Panc1 (cell line): ENCODE measurements around the gene SLC9A9. TPM values are rescaled to one million over a fixed set of nuclear protein-coding genes. Genes with fewer than 3 reads are reported as not detected.

Source experiments
- ATAC-seq: fragments of 200-7000 bp; cut with Tn5 transposase; 2 replicates; pipeline ENCODE4 v1.9.1; 2020; ENCODE audit warnings: mild to moderate bottlenecking, moderate library complexity
- BruUV-seq: library from RNA; stranded (reverse); fragments of 400-500 nt; replicated peaks from 2 replicates; lab custom pipeline; 2021; lab: Mats Ljungman, UMichigan
- CTCF ChIA-PET: fragments of 300-600 bp; sonication (Branson Sonifier 250); formaldehyde crosslinking; loops from one replicate; lab custom pipeline; 2022; ENCODE audit warnings: antibody characterized with exemption; lab: Charles Lee
- POLR2A ChIA-PET: fragments of 300-600 bp; sonication (Branson Sonifier 250); formaldehyde crosslinking; loops from one replicate; lab custom pipeline; 2022; ENCODE audit warnings: antibody characterized with exemption; lab: Charles Lee
- DNase-seq: peaks from one replicate; pipeline ENCODE4 v3.0.0-alpha.2; 2010; ENCODE audit warnings: low read depth, low spot score
- H3K27ac ChIP-seq: 2 replicates; pipeline ENCODE4 v1.5.1; 2011; ENCODE audit warnings: mild to moderate bottlenecking, low read length, inconsistent platforms
- H3K27me3 ChIP-seq: fragments of 200-500 bp; sonication (Bioruptor generic); 2 replicates; pipeline ENCODE4 v1.6.0; 2014; ENCODE audit warnings: low read length, inconsistent platforms; ENCODE audit not compliant: control insufficient read depth, insufficient read depth
- H3K36me3 ChIP-seq: fragments of 200-500 bp; sonication (Bioruptor generic); 2 replicates; pipeline ENCODE4 v1.5.1; 2014; ENCODE audit warnings: inconsistent platforms, mild to moderate bottlenecking, low read length, moderate library complexity; ENCODE audit not compliant: control insufficient read depth, insufficient read depth
- H3K4me1 ChIP-seq: 2 replicates; pipeline ENCODE4 v1.5.1; 2011; ENCODE audit warnings: inconsistent platforms, mild to moderate bottlenecking, low read length, moderate library complexity; ENCODE audit not compliant: control insufficient read depth, insufficient read depth
- H3K4me3 ChIP-seq, 2 experiments: 2 replicates each; pipeline ENCODE4 v1.5.1; 2011 to 2012; ENCODE audit warnings: low read depth in 2 of 2, low read length in 2 of 2, mild to moderate bottlenecking in 2 of 2, inconsistent platforms in 1 of 2, moderate library complexity in 1 of 2
- H3K9me3 ChIP-seq: fragments of 200-500 bp; sonication (Bioruptor generic); 2 replicates; pipeline ENCODE4 v1.5.1; 2014; ENCODE audit warnings: low read depth, mild to moderate bottlenecking, inconsistent platforms, low read length, moderate library complexity; ENCODE audit not compliant: control insufficient read depth, insufficient read depth
- CTCF ChIP-seq: fragments of 450-650 bp; IDR thresholded peaks from 2 replicates; pipeline ENCODE4 v1.5.1; 2017; ENCODE audit warnings: mild to moderate bottlenecking
- POLR2AphosphoS5 ChIP-seq: IDR thresholded peaks from 2 replicates; pipeline ENCODE4 v1.6.1; 2012; ENCODE audit warnings: mild to moderate bottlenecking, low read depth, low read length, moderate library complexity
- REST ChIP-seq, 2 experiments: IDR thresholded peaks; 2 replicates each; pipeline ENCODE4 v1.6.1; 2011 to 2012; ENCODE audit warnings: low read depth in 2 of 2, control low read depth in 1 of 2, low read length in 1 of 2, mild to moderate bottlenecking in 1 of 2, moderate library complexity in 1 of 2; ENCODE audit not compliant: insufficient read depth in 1 of 2
- SIN3A ChIP-seq: IDR thresholded peaks from 2 replicates; pipeline ENCODE4 v1.6.1; 2012; ENCODE audit warnings: low read depth, mild to moderate bottlenecking, low read length, moderate library complexity, borderline replicate concordance; ENCODE audit not compliant: insufficient read depth
- TCF7L2 ChIP-seq: IDR thresholded peaks from 2 replicates; pipeline ENCODE4 v1.6.1; 2011; ENCODE audit warnings: mild to moderate bottlenecking, low read depth, low read length, inconsistent platforms
- in situ Hi-C: cut with HindIII; loops from 2 replicates; pipeline ENCODE4 v1.10.0; 2016; ENCODE audit warnings: low sequenced_read_pairs, low pct_unique_long_range_greater_than_20kb
- intact Hi-C: fragments of 100-400 bp; cut with micrococcal nuclease; formaldehyde crosslinking; loops from one replicate; pipeline ENCODE4 v1.10.0; 2022; ENCODE audit not compliant: unreplicated experiment
- total RNA-seq: library from RNA; stranded (reverse); gene quantifications from one replicate; pipeline ENCODE4 v1.2.1, GENCODE V29; 2021; ENCODE audit not compliant: unreplicated experiment

SLC9A9 gene
- total RNA-seq, 1 experiment from 2014 or later = not detected

GRCh38 chr3:143601723-143602484, 246.4 kb downstream of the SLC9A9 start:
- intact Hi-C loops = no loop called here
- BruUV-seq = no TSS peak
- DNase-seq (no peak), ATAC-seq (no peak)
- POLR2A ChIA-PET = no interaction called here
- CTCF ChIA-PET = no interaction called here
- Histone ChIP-seq H3K4me1 (no peaks in the 10 kb centered on the region), H3K9me3 (no peaks in the 10 kb centered on the region), H3K27ac (no peak overlapping the region), H3K27me3 (no peaks in the 10 kb centered on the region), H3K36me3 (no peaks in the 10 kb centered on the region), H3K4me3 (no peak overlapping the region)
- TF ChIP-seq CTCF (no peak), SIN3A (no peak), TCF7L2 (no peak), POLR2AphosphoS5 (no peak), REST (IDR thresholded peaks at IDR 0.05; ENCODE audit: insufficient read depth in 1 of 2, low read depth in 2 of 2, low read length in 1 of 2) (no peak)
- in situ Hi-C loops = no loop called here

GRCh38 chr3:143600756-143601718, 247.2 kb downstream of the SLC9A9 start:
- Histone ChIP-seq H3K4me3 (no peak overlapping the region), H3K27ac (no peak overlapping the region), H3K9me3 (no peaks in the 10 kb centered on the region), H3K4me1 (no peaks in the 10 kb centered on the region), H3K36me3 (no peaks in the 10 kb centered on the region), H3K27me3 (no peaks in the 10 kb centered on the region)
- ChIA-PET POLR2A (no interaction called here), CTCF (interaction anchor here (0.7 kb wide), 1 partner anchor 36 kb away, joined by 3 read pairs; no protein-coding TSS in a partner anchor)
- ATAC-seq (no peak), DNase-seq (no peak)
- intact Hi-C loops (no loop called here), in situ Hi-C loops (no loop called here)
- no TSS peak for BruUV-seq
- TF ChIP-seq CTCF (no peak), POLR2AphosphoS5 (no peak), SIN3A (no peak), REST (IDR thresholded peaks at IDR 0.05; ENCODE audit: insufficient read depth in 1 of 2, low read depth in 2 of 2, low read length in 1 of 2) (no peak), TCF7L2 (no peak)
